Effector memory CD8-positive, alpha-beta T cell (primary cell): ENCODE data around the gene EVC.

ENCODE experiments used
- ATAC-seq: fragments of 150-1000 bp; cut with Tn5 transposase; replicated peaks from 2 replicates; pipeline ENCODE4 v1.10.0; 2021; ENCODE audit warnings: mild to moderate bottlenecking, moderate library complexity
- DNase-seq, 3 experiments: peaks; one replicate each; pipeline ENCODE4 v3.0.0; 2021
- H3K27ac Mint-ChIP-seq, 2 donors: one replicate each; pipeline ENCODE4 v1.8.0; 2022; ENCODE audit warnings: mild to moderate bottlenecking in 2 of 2, mixed read lengths in 2 of 2, moderate library complexity in 2 of 2
- H3K27me3 Mint-ChIP-seq, 2 donors: one replicate each; pipeline ENCODE4 v1.8.0; 2022; ENCODE audit warnings: mixed read lengths in 2 of 2
- H3K36me3 Mint-ChIP-seq: one replicate; pipeline ENCODE4 v1.8.0; 2022; ENCODE audit warnings: mild to moderate bottlenecking, moderate library complexity, mixed read lengths; ENCODE audit not compliant: insufficient read depth
- H3K4me1 Mint-ChIP-seq, 2 donors: one replicate each; pipeline ENCODE4 v1.8.0; 2022; ENCODE audit warnings: low read depth in 2 of 2, mixed read lengths in 2 of 2
- H3K4me3 Mint-ChIP-seq, 2 donors: one replicate each; pipeline ENCODE4 v1.8.0; 2022; ENCODE audit warnings: mild to moderate bottlenecking in 2 of 2, mixed read lengths in 2 of 2, moderate library complexity in 2 of 2
- H3K9me3 Mint-ChIP-seq, 2 donors: one replicate each; pipeline ENCODE4 v1.8.0; 2022; ENCODE audit warnings: mixed read lengths in 2 of 2

Gene EVC

DNA sequence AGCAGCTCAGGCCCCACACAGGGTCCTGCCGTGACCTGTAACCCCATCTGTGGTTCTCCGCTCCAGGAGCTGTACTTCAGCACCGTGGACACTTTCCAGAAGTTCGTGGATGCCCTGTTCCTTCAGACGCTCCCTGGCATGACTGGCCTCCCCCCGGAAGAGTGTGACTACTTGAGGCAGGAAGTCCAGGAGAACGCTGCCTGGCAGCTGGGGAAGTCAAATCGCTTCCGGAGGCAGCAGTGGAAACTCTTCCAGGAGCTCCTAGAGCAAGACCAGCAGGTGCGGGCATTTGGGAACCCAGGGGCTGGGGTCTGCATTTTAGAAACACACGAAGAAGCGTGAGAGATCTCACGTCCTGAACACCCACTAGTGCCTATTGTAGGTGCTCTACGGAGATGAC is 72.5 kb downstream of the EVC start:
- Mint-ChIP-seq H3K27ac (no peak overlapping the region), H3K36me3 (no peaks in the 10 kb centered on the region), H3K9me3 (no peaks in the 10 kb centered on the region), H3K4me3 (no peak overlapping the region), H3K4me1 (peaks cover 0 to 6% of the 10 kb centered on the region in 2 donors), H3K27me3 (peaks cover 0 to 9% of the 10 kb centered on the region in 2 donors)
- DNase-seq (no peak), ATAC-seq (no peak)

DNA sequence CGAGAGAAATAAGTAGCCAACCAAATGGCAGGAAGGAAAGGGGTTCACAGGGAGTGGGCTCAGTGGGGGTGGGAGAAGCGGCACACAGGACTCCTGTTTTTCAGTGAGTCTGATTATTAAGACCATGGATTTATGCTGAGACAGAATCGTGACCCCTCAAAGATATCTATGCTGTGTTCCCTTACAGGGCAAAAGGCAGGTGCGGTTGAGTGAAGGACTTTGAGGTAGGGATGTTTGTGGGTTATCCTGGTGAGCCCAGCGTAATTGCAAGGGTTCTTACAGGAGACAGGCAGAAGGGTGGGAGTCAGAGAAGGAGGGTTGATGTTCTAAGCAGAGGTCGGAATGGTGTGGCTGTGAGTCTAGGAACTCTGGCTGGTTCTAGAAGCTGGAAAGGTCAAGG is 73.0 kb downstream of the EVC start:
- DNase-seq, result no peak
- Mint-ChIP-seq H3K4me3 (no peak overlapping the region), H3K27me3 (peaks cover 0 to 9% of the 10 kb centered on the region in 2 donors), H3K27ac (no peak overlapping the region), H3K9me3 (no peaks in the 10 kb centered on the region), H3K4me1 (peaks cover 0 to 6% of the 10 kb centered on the region in 2 donors), H3K36me3 (no peaks in the 10 kb centered on the region)
- no peak for ATAC-seq

DNA sequence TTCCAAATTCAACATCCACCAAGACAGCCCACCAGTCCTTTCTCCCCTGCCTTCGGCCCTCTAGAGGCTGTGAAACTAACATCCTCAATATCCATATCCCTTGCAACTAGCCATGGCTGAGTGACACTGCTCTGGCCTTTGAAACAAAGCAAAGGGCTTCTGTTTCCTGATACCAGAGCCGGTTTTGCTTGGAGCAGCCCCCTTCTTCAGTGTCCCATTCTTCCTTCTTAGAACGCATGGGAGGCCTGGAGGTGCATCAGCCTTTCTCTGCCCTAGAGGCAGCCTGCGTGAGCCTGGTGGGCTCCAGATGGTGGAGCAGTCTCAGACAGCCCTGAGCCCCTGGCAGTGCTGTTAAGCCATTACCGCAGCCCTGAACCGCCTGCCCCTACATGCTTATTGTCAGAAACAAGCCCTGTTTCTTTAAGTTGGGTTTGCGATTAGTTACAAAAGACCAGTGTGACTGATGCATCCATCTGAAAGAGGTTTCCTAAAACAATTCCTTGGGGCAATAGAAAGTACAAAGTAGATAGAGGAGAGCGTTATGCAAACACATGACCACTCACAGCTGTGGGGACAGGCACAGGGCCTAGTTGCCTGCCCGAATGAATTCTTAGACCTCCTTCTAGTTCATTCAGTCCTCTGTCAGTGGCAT is 74.1 kb downstream of the EVC start:
- ATAC-seq, result no peak
- no peak for DNase-seq
- no peak overlapping the region for H3K4me3 Mint-ChIP-seq
- H3K27me3 Mint-ChIP-seq, result peaks cover 0 to 9% of the 10 kb centered on the region in 2 donors
- H3K27ac Mint-ChIP-seq, result no peak overlapping the region
- H3K36me3 Mint-ChIP-seq, result no peaks in the 10 kb centered on the region
- H3K4me1 Mint-ChIP-seq, result peaks cover 0 to 6% of the 10 kb centered on the region in 2 donors
- no peaks in the 10 kb centered on the region for H3K9me3 Mint-ChIP-seq

DNA sequence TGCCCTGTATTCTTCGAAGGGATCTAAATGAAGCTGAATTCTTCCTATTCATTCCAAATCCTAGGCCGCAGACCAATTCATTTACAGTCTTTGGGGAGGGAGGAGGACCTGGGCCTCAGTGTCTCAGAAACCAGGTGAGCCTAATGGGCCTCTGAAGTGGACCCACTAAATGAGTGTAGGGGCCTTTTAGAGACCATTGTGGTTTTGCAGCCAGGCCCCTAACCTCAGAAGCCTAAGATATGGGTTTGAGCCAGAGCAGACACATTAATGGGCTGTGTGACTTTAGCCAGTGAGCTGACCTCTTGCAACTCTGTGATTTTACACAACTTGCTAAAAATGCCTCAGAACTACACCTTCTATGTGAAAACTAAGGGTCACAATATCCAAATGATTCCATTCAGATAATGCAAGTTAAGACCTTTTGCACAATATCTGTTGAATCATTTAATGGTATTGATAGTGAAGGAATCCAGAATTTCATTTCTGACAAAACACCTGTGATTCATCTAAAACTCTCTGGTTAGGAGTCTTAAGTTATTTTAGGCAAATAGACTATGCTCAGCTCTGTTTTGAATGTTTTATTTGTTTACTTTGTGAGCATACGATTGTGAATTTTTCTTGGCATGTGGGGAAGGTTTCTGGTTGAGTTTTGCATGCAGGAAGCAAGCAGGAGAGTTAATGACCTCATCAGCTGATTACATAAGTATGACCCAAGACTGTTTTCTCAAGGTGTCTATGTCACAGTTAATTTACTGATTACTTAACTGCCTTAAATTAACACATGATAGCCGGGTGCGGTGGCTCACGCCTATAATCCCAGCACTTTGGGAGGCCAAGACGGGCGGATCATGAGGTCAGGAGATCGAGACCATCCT is 75.0 kb downstream of the EVC start:
- ATAC-seq (no peak), DNase-seq (no peak)
- peaks cover 0 to 6% of the 10 kb centered on the region in 2 donors for H3K4me1 Mint-ChIP-seq
- H3K9me3 Mint-ChIP-seq, result no peaks in the 10 kb centered on the region
- no peak overlapping the region for H3K27ac Mint-ChIP-seq
- peaks cover 0 to 5% of the 10 kb centered on the region in 2 donors for H3K27me3 Mint-ChIP-seq
- no peaks in the 10 kb centered on the region for H3K36me3 Mint-ChIP-seq
- H3K4me3 Mint-ChIP-seq, result no peak overlapping the region

DNA sequence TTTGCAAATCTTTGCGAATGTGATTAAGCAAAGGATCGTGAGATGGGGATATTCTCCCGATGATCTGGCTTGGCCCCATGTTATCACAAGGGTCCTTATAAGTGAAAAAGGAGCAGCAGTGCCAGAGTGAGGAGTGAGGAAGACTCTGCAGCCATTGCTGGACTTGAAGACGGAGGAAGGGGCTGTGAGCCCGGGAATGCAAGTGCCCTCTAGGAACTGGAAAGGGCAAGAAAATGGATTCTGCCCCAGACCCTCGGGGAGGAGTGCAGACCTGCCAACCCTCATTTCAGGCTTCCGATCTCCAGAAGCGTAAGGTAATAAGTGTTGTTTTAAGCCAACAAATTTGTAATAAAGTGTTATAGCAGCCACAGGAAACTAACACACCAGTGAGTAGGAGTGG is 76.3 kb downstream of the EVC start:
- DNase-seq, result no peak
- ATAC-seq, result no peak
- Mint-ChIP-seq H3K4me1 (peaks cover 0 to 4% of the 10 kb centered on the region in 2 donors), H3K27me3 (no peaks in the 10 kb centered on the region), H3K9me3 (no peaks in the 10 kb centered on the region), H3K4me3 (no peak overlapping the region), H3K27ac (no peak overlapping the region), H3K36me3 (no peaks in the 10 kb centered on the region)

DNA sequence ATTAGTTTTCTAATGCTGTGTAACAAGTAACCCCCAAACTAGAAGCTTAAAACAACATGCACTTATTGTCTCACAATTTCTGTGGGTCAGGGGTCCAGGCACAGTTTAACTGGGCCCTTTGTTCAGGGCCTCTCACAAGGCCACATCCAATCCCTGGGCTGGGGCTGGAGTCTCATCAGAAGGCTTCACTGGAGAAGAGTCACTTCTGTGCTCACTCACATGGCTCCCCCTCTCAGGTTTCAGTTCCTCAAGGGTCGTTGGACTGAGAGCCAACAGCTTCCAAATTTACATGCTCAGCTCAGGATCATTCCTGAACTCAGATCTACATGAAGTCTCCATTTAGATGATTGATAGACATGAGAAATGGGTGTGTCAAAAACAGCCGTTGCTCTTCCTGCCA is 77.1 kb downstream of the EVC start:
- Mint-ChIP-seq H3K4me1 (peaks cover 0 to 4% of the 10 kb centered on the region in 2 donors), H3K36me3 (no peaks in the 10 kb centered on the region), H3K27me3 (no peaks in the 10 kb centered on the region), H3K27ac (no peak overlapping the region), H3K9me3 (no peaks in the 10 kb centered on the region), H3K4me3 (no peak overlapping the region)
- ATAC-seq, result no peak
- no peak for DNase-seq

DNA sequence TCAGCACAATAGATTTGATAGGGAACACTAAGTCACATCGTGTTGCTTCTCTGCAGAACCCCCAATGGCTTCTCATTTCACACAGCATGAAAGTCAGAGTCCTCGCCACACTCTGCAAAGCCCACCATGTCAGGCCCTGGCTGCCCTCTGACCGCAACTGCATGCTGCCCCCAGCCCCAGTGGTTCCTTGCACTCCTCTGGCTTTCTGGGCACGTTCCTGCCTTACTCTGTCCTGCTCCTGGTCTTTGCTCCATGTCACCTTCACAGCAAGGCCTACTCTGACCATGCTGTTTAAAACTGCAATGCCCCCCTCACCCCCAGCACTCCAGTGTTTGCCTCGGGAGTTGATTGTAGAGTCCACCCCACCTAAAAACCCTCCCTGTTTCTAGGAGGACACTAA is 78.1 kb downstream of the EVC start:
- no peak overlapping the region for H3K4me3 Mint-ChIP-seq
- no peaks in the 10 kb centered on the region for H3K27me3 Mint-ChIP-seq
- no peaks in the 10 kb centered on the region for H3K4me1 Mint-ChIP-seq
- DNase-seq (no peak), ATAC-seq (no peak)
- H3K36me3 Mint-ChIP-seq, result no peaks in the 10 kb centered on the region
- no peaks in the 10 kb centered on the region for H3K9me3 Mint-ChIP-seq
- no peak overlapping the region for H3K27ac Mint-ChIP-seq

DNA sequence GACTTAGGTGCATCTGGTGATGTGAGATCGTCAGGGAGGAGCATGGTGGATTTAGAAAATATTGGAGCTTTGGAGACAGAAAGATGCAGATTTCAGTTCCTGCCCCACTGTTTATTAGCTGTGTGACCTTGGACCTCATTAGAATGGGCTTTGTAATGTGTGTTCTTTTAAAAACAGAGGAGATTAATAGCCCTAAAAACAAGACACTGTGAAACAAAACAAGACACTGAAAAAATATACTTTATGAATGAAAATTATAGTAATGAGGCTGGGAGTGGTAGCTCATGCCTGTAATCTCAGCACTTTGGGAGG is 79.5 kb downstream of the EVC start:
- no peaks in the 10 kb centered on the region for H3K36me3 Mint-ChIP-seq
- H3K27ac Mint-ChIP-seq, result no peak overlapping the region
- H3K4me3 Mint-ChIP-seq, result no peak overlapping the region
- H3K27me3 Mint-ChIP-seq, result no peaks in the 10 kb centered on the region
- no peaks in the 10 kb centered on the region for H3K4me1 Mint-ChIP-seq
- H3K9me3 Mint-ChIP-seq, result no peaks in the 10 kb centered on the region
- no peak for ATAC-seq
- no peak for DNase-seq

DNA sequence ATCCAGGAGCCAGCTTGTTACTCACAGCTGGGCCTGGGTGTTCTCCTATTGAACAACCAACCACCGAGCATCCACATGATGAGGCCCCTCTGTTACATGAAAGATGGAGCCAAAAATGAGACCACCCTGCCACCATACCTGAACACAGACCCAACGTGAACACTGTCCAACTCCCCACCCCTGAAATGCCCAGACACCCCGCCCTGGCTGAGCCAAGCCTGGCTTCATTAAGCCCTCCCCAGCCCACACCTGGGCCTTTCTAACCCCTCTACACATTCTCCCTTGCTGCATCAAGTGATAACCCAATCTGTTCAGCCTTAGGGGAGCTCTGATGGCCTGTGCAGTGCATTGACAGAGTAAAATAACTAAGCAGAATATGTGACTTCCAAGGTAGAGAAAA is 80.7 kb downstream of the EVC start:
- ATAC-seq (no peak), DNase-seq (no peak)
- H3K27ac Mint-ChIP-seq, result no peak overlapping the region
- H3K9me3 Mint-ChIP-seq, result peaks cover 0 to 7% of the 10 kb centered on the region in 2 donors
- H3K36me3 Mint-ChIP-seq, result no peaks in the 10 kb centered on the region
- H3K4me1 Mint-ChIP-seq, result no peaks in the 10 kb centered on the region
- H3K27me3 Mint-ChIP-seq, result no peaks in the 10 kb centered on the region
- no peak overlapping the region for H3K4me3 Mint-ChIP-seq

DNA sequence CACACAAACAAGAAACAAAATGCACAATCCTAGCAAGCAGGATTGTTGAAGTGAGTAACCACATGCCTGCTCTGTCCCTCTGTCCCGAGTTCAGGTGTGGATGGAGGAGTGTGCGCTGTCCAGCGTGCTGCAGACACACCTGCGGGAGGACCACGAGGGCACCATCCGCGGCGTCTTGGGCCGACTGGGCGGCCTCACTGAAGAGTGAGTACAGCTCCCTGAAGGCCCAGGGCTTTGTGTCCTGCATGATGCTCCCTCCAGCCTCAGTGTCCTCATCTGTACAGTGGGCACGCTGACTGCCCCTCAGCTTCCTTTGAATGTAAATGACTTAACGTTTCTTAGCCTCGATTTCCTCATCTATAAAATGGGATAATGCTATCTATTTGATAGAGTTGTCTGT is 82.5 kb downstream of the EVC start:
- peaks cover 0 to 7% of the 10 kb centered on the region in 2 donors for H3K9me3 Mint-ChIP-seq
- ATAC-seq (no peak), DNase-seq (no peak)
- no peak overlapping the region for H3K27ac Mint-ChIP-seq
- no peaks in the 10 kb centered on the region for H3K4me1 Mint-ChIP-seq
- H3K27me3 Mint-ChIP-seq, result peaks cover 0 to 6% of the 10 kb centered on the region in 2 donors
- no peak overlapping the region for H3K4me3 Mint-ChIP-seq
- no peaks in the 10 kb centered on the region for H3K36me3 Mint-ChIP-seq

DNA sequence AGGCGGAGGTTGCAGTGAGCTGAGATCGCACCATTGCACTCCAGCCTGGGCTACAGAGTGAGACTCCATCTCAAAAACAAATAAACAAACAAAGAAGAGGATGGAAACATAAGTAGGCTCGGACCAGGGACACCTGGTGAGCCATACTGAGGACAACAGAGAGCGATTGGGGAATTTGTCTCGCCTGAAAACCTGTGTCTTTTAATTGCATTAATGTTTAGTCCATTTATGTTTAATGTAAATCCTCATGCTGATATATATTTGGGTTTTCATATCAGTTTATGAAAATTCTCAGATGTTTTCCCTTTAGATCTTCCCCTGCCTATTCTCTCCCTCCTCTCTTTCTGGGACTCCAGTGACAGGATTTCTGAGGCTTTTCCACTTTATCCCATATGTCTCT is 84.6 kb downstream of the EVC start:
- Mint-ChIP-seq H3K9me3 (peaks cover 0 to 7% of the 10 kb centered on the region in 2 donors), H3K36me3 (no peaks in the 10 kb centered on the region), H3K27me3 (peaks cover 0 to 9% of the 10 kb centered on the region in 2 donors), H3K4me1 (no peaks in the 10 kb centered on the region), H3K4me3 (no peak overlapping the region), H3K27ac (no peak overlapping the region)
- ATAC-seq, result no peak
- no peak for DNase-seq

DNA sequence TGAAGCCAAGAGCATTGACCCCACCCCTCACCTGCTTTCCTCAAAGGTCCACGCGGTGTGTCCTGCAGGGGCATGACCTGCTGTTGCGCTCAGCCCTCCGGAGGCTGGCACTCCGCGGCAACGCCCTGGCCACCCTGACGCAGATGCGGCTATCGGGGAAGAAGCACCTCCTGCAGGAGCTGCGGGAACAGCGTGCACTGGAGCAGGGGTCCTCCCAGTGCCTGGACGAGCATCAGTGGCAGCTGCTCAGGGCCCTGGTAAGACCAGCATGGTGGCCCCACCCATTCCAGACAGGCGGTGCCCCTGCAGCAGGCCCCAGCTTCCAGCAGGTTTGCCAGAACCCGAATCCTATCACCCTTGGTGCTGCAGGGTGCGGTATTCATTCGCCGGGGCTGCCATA is 86.0 kb downstream of the EVC start:
- no peak for ATAC-seq
- Mint-ChIP-seq H3K27ac (no peak overlapping the region), H3K9me3 (peaks cover 0 to 7% of the 10 kb centered on the region in 2 donors), H3K4me3 (no peak overlapping the region), H3K4me1 (no peaks in the 10 kb centered on the region), H3K36me3 (no peaks in the 10 kb centered on the region), H3K27me3 (peaks cover 0 to 9% of the 10 kb centered on the region in 2 donors)
- no peak for DNase-seq

DNA sequence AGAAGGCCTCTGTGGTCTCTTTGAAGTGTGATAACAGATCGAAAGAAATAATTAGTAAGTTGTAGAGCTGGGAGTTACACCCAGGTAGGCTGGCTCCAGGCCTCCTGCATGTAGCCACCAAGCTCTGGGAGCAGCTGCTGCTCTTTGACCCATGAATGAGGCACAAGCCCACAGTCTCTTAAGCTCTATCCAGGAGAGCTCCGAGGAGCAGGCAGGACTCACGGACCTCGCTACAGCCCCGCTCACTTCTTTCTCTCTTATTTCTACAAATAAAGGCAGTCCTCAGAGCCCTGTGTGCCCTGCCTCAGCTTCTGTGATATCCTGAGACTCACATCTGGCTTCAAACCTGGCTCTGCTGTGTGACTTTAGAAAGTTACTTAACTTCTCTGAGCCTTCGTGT is 86.9 kb downstream of the EVC start:
- ATAC-seq (no peak), DNase-seq (no peak)
- H3K36me3 Mint-ChIP-seq, result no peaks in the 10 kb centered on the region
- H3K4me1 Mint-ChIP-seq, result no peaks in the 10 kb centered on the region
- H3K27me3 Mint-ChIP-seq, result peaks cover 0 to 9% of the 10 kb centered on the region in 2 donors
- H3K9me3 Mint-ChIP-seq, result peaks cover 0 to 7% of the 10 kb centered on the region in 2 donors
- no peak overlapping the region for H3K27ac Mint-ChIP-seq
- H3K4me3 Mint-ChIP-seq, result no peak overlapping the region

DNA sequence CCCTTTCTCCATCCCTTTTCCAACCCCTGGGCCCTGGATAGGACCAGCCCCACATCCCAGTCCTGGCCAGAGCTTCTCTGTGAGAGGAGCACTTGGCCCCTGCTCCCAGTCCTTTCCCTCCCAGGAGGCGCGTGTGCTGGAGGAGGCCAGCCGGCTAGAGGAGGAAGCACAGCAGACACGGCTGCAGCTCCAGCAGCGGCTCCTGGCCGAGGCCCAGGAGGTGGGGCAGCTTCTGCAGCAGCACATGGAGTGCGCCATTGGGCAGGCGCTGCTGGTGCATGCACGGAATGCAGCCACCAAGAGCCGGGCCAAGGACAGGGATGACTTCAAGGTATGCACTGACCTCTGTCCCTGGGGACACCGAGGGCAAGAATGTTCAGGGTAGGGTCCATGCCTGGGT is 87.5 kb downstream of the EVC start:
- Mint-ChIP-seq H3K4me1 (no peaks in the 10 kb centered on the region), H3K4me3 (no peak overlapping the region), H3K27me3 (peaks cover 0 to 9% of the 10 kb centered on the region in 2 donors), H3K27ac (no peak overlapping the region), H3K36me3 (no peaks in the 10 kb centered on the region), H3K9me3 (peaks cover 0 to 7% of the 10 kb centered on the region in 2 donors)
- ATAC-seq (no peak), DNase-seq (no peak)
